Sigmoid colon (tissue), 7 donors: ENCODE measurements around the gene CCDC38. TPM values are rescaled to one million over a fixed set of nuclear protein-coding genes. Genes with fewer than 3 reads are reported as not detected.

Experiments used
- DNase-seq: peaks from one replicate; pipeline ENCODE4 v3.0.0-alpha.2; 2019
- H3K27ac ChIP-seq, 4 donors: fragments of 200-600 bp; sonication (generic); one replicate each; pipeline ENCODE4 v1.5.1; 2016 to 2019; ENCODE audit warnings: mild to moderate bottlenecking in 1 of 4
- H3K27me3 ChIP-seq, 3 donors: fragments of 200-600 bp; sonication (generic); one replicate each; pipeline ENCODE4 v1.5.1; 2019; ENCODE audit warnings: mild to moderate bottlenecking in 1 of 3
- H3K36me3 ChIP-seq, 4 donors: fragments of 200-600 bp; sonication (generic); one replicate each; pipeline ENCODE4 v1.5.1; 2016 to 2019
- H3K4me1 ChIP-seq, 4 donors: fragments of 200-600 bp; sonication (generic); one replicate each; pipeline ENCODE4 v1.5.1; 2017 to 2019
- H3K4me3 ChIP-seq, 4 donors: fragments of 200-600 bp; sonication (generic); one replicate each; pipeline ENCODE4 v1.5.1; 2017 to 2019; ENCODE audit warnings: mild to moderate bottlenecking in 2 of 4, moderate library complexity in 1 of 4
- H3K9me3 ChIP-seq, 4 donors: fragments of 200-600 bp in 3 of 4; sonication (generic) in 3 of 4; one replicate each; pipeline versions ENCODE4 v1.5.1 to v1.6.1; 2013 to 2019
- EP300 ChIP-seq, 4 donors: sonication (generic); formaldehyde crosslinking; IDR thresholded peaks; one replicate each; pipeline ENCODE4 v1.6.1; 2017; ENCODE audit warnings: antibody characterized with exemption in 4 of 4
- POLR2A ChIP-seq, 2 donors: fragments of 450-650 bp; IDR thresholded peaks; one replicate each; pipeline ENCODE4 v1.6.1; 2016; ENCODE audit warnings: antibody characterized with exemption in 2 of 2, mild to moderate bottlenecking in 2 of 2, moderate library complexity in 2 of 2
- POLR2AphosphoS5 ChIP-seq, 4 donors: sonication (generic); formaldehyde crosslinking; IDR thresholded peaks; one replicate each; pipeline ENCODE4 v1.6.1; 2017; ENCODE audit warnings: antibody characterized with exemption in 4 of 4
- WGBS, 2 donors: extraction: QIAGEN DNeasy Blood & Tissue Kit; methylation state at CpG; one replicate each; pipeline ENCODE4 v1.1.7; 2013; 5-methylcytosine and 5-hydroxymethylcytosine counted together
- intact Hi-C: fragments of 100-400 bp; cut with DNase I; formaldehyde crosslinking; loops from one replicate; pipeline ENCODE4 v1.15.1; 2023
- polyA plus RNA-seq, 3 donors: library from polyadenylated mRNA; stranded (reverse); fragments of 200-250 nt; gene quantifications; one replicate each; pipeline ENCODE4 v1.2.3, GENCODE V29; 2013
- total RNA-seq, 4 donors: library from RNA; depleted of rRNA; stranded (reverse); fragments of >200 nt; gene quantifications; one replicate each; pipeline ENCODE4 v1.1.0, GENCODE V29; 2016
- TF ChIP-seq, protein P1 (sequence below), 4 experiments: fragments of 450-650 bp in 3 of 4; fragments of 200-600 bp in 1 of 4; IDR thresholded peaks; one replicate each; pipeline ENCODE4 v1.5.1; 2016 to 2019; ENCODE audit warnings: antibody characterized with exemption in 4 of 4, mild to moderate bottlenecking in 3 of 4, moderate library complexity in 2 of 4
- donor health status: healthy with polysubstance abuse.
- donor health status: Bipolar disorder and iron deficiency.
- donor health status: healthy.

Gene CCDC38
- total and polyA plus RNA-seq, 7 donors = not detected

DNA sequence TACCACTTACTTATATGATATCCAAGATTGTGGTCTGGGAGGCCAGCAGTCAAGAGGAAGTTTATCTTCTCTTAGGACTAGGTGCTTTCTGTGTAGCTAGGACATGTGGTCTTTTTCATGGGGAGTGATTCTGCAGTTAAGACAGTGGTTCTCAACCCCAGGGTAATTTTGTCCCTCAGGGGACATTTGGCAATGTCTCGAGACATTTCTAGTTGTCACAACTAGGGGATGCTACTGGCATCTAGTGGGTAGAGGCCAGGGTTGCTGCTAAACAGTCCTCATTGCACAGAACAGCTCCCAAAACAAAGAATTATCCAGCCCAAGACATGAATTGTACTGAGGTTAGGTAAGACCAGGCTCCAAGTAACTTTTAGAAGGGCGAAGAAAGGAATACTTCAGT is 20.7 kb upstream of the CCDC38 start:
- H3K27ac ChIP-seq = no peak overlapping the region
- WGBS, 2 donors = 76 to 80% methylated on average over 2 of the region's 2 CpGs
- H3K4me1 ChIP-seq = no peaks in the 10 kb centered on the region
- H3K9me3 ChIP-seq = no peaks in the 10 kb centered on the region
- H3K36me3 ChIP-seq = no peaks in the 10 kb centered on the region
- no peak for DNase-seq
- intact Hi-C loops = no loop called here
- H3K27me3 ChIP-seq = no peaks in the 10 kb centered on the region
- H3K4me3 ChIP-seq = no peak overlapping the region
- no peak for TF ChIP-seq POLR2A (IDR thresholded peaks at IDR 0.05)
- TF ChIP-seq, protein P1, sequence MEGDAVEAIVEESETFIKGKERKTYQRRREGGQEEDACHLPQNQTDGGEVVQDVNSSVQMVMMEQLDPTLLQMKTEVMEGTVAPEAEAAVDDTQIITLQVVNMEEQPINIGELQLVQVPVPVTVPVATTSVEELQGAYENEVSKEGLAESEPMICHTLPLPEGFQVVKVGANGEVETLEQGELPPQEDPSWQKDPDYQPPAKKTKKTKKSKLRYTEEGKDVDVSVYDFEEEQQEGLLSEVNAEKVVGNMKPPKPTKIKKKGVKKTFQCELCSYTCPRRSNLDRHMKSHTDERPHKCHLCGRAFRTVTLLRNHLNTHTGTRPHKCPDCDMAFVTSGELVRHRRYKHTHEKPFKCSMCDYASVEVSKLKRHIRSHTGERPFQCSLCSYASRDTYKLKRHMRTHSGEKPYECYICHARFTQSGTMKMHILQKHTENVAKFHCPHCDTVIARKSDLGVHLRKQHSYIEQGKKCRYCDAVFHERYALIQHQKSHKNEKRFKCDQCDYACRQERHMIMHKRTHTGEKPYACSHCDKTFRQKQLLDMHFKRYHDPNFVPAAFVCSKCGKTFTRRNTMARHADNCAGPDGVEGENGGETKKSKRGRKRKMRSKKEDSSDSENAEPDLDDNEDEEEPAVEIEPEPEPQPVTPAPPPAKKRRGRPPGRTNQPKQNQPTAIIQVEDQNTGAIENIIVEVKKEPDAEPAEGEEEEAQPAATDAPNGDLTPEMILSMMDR (IDR thresholded peaks at IDR 0.05) = no peak
- TF ChIP-seq POLR2AphosphoS5 (IDR thresholded peaks at IDR 0.05) = no peak
- TF ChIP-seq EP300 (IDR thresholded peaks at IDR 0.05) = no peak

DNA sequence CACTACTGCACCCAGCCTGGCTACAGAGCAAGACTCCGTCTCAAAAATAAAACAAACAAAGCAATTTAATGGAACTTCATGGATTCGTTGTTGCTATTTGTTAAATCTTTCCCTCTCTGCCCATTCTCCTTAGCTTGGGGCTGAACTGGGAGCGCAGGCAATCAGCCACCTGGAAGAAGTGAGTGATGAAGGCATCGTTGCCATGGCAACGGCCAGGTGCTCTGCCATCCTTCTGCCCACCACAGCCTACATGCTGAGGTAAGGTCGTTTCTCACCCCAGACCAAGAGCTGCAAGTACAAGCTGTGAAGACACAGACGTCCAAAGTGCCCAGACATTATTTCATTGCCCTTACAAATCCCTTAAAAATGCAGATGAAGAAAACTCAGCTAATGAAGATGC is 19.8 kb upstream of the CCDC38 start:
- TF ChIP-seq, protein P1 (IDR thresholded peaks at IDR 0.05) = no peak
- no peak for TF ChIP-seq POLR2AphosphoS5 (IDR thresholded peaks at IDR 0.05)
- no peak for TF ChIP-seq POLR2A (IDR thresholded peaks at IDR 0.05)
- no peak for TF ChIP-seq EP300 (IDR thresholded peaks at IDR 0.05)

DNA sequence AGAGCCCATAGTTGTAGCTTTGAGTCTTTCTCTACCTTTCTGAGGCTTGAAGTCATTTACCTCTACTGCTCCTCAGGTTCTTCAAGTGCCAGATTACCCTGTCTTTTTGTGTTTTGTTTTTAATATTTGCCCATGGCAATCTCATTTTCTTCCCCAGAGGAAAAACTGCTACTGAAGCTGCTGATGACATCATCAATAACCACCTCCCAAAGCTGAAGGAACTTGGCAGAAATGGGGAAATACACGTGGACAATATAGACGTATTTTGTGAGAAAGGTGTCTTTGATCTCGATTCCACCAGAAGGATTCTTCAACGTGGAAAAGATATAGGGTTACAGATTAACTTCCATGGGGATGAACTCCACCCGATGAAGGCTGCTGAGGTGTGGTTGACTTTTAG is 17.8 kb upstream of the CCDC38 start:
- intact Hi-C loops = no loop called here
- Histone ChIP-seq H3K4me1 (no peaks in the 10 kb centered on the region), H3K36me3 (no peaks in the 10 kb centered on the region), H3K27ac (no peak overlapping the region), H3K4me3 (no peak overlapping the region), H3K27me3 (no peaks in the 10 kb centered on the region), H3K9me3 (no peaks in the 10 kb centered on the region)
- TF ChIP-seq EP300 (IDR thresholded peaks at IDR 0.05) = no peak
- TF ChIP-seq, protein P1 (IDR thresholded peaks at IDR 0.05) = no peak
- TF ChIP-seq POLR2A (IDR thresholded peaks at IDR 0.05) = no peak
- TF ChIP-seq POLR2AphosphoS5 (IDR thresholded peaks at IDR 0.05) = no peak
- no peak for DNase-seq
- 14 to 53% methylated on average over 5 of the region's 5 CpGs for WGBS, 2 donors

More for the DNA sequence above, 19.8 kb upstream of the CCDC38 start:
- Histone ChIP-seq H3K36me3 (no peaks in the 10 kb centered on the region), H3K27me3 (no peaks in the 10 kb centered on the region), H3K9me3 (no peaks in the 10 kb centered on the region), H3K4me1 (no peaks in the 10 kb centered on the region), H3K4me3 (no peak overlapping the region), H3K27ac (no peak overlapping the region)
- no peak for DNase-seq
- intact Hi-C loops = no loop called here
- 71 to 82% methylated on average over 7 of the region's 7 CpGs for WGBS, 2 donors

GRCh38 chr12:95959107-95959506 is 16.7 kb upstream of the CCDC38 start:
- no peak for TF ChIP-seq POLR2AphosphoS5 (IDR thresholded peaks at IDR 0.05)
- no peak for TF ChIP-seq POLR2A (IDR thresholded peaks at IDR 0.05)
- TF ChIP-seq, protein P1 (IDR thresholded peaks at IDR 0.05) = no peak
- no peak for TF ChIP-seq EP300 (IDR thresholded peaks at IDR 0.05)
- no peaks in the 10 kb centered on the region for H3K9me3 ChIP-seq
- no peaks in the 10 kb centered on the region for H3K36me3 ChIP-seq
- intact Hi-C loops = no loop called here
- H3K4me3 ChIP-seq = no peak overlapping the region
- WGBS, 2 donors = 52 to 67% methylated on average over 1 of the region's 1 CpG
- no peaks in the 10 kb centered on the region for H3K27me3 ChIP-seq
- H3K4me1 ChIP-seq = no peaks in the 10 kb centered on the region
- DNase-seq = no peak
- no peak overlapping the region for H3K27ac ChIP-seq

GRCh38 chr12:95956557-95957145 is 14.2 kb upstream of the CCDC38 start:
- H3K4me1 ChIP-seq = no peaks in the 10 kb centered on the region
- H3K27me3 ChIP-seq = no peaks in the 10 kb centered on the region
- H3K36me3 ChIP-seq = no peaks in the 10 kb centered on the region
- no peaks in the 10 kb centered on the region for H3K9me3 ChIP-seq
- H3K27ac ChIP-seq = no peak overlapping the region
- no peak for DNase-seq
- no peak overlapping the region for H3K4me3 ChIP-seq
- no peak for TF ChIP-seq POLR2A (IDR thresholded peaks at IDR 0.05)
- TF ChIP-seq, protein P1 (IDR thresholded peaks at IDR 0.05) = no peak
- no peak for TF ChIP-seq POLR2AphosphoS5 (IDR thresholded peaks at IDR 0.05)
- no peak for TF ChIP-seq EP300 (IDR thresholded peaks at IDR 0.05)
- intact Hi-C loops = no loop called here
- 80 to 86% methylated on average over 27 of the region's 27 CpGs for WGBS, 2 donors
